ACHN (cell line): ENCODE results near the gene MSH5.
"Not testable (repeated sequence)": the region's sequence is repeated elsewhere in the genome, so short reads cannot be mapped to it uniquely, and the experiment has no call there.

Source experiments
- DNase-seq: peaks from one replicate; pipeline ENCODE4 v3.0.0-alpha.2; 2015
- in situ Hi-C: cut with HindIII; loops from 2 replicates; pipeline ENCODE4 v1.10.0; 2017; ENCODE audit warnings: low sequenced_read_pairs, low pct_ligation_motif_present, low pct_unique_long_range_greater_than_20kb

MSH5 gene

GRCh38 chr6:31739639-31740396 is at the start of gene MSH5:
Gene MSH5, plus strand, starts transcription at chr6:31740005. Its CDS starts 462 bp downstream, at chr6:31740467.
- DNase-seq = peak; percentile 99
- in situ Hi-C loops = no loop called here

GRCh38 chr6:31690231-31691077 is 49.4 kb upstream of the MSH5 start:
- DNase-seq = no peak
- in situ Hi-C loops = no loop called here

- DNase-seq = no peak
- in situ Hi-C loops = no loop called here
Measured at GRCh38 chr6:31691078-31691463, 48.7 kb upstream of the MSH5 start.

DNA sequence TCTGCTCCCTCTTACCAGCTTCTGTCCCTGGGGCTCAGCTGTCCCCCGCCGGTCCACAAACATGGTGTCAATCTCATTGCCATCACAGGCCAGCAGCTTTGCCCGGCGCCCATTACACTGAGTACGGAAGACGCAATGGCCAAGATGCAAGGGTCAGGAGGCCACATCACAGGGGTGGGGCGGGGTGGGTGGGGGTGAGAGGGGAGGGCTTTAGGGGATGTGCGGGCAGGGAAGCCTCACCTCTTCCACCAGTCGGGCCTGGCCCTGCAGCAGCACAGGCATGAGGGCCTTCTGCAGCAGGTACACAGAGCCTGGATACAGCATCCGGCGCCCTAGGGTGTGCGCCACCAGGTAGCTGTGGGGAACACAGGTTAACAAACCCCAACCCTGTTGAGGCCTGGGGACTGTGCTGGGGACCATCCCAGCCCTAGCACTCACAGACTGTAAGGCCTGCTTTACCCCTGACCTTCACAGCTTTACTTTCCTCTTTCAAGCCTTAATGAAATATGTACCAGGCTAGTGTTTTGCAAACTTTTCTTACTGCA is 48.2 kb upstream of the MSH5 start:
- no peak for DNase-seq
- in situ Hi-C loops = no loop called here

- no peak for DNase-seq
- in situ Hi-C loops = no loop called here
Measured at GRCh38 chr6:31692353-31692752, 47.5 kb upstream of the MSH5 start.

DNA sequence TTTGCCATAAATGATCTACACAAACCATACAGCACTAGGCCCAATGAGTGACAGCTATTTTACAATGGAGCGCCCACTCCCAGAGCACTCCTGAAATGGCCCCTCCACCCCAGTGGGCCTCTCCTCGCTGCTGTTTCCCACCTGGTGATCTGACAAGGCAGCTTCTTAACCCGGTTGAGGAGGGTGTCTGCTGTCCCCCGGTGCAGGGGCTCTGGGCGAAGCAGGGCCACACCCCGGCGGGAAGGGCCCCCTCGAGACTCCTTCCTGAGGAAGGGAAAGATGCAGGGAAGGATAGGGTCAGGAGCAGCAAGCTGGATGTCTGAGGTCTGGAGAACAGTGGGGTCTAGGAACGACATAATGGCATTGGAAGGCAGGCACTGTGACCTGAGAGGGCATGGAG is 46.9 kb upstream of the MSH5 start:
- DNase-seq = no peak
- in situ Hi-C loops = no loop called here

DNA sequence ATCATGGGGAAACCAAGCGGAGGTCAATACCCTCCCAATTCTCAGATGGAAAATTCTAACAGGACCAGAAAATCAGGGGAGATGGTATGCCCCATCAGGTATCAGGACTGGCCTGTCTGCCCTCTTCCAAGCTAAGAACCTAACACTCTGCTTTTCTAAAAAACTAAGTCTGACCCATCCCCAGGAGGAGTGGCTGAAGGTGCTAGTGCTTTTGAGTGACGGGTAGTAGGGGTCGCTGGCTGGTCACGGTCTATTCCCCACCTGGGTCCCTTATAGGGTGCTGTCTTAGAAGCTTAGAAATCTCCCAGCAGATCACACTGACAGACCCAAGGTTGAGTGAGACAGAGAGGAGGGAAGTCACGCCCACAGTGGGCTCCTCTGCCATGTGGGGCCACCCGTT is 46.3 kb upstream of the MSH5 start:
- DNase-seq = no peak
- in situ Hi-C loops = no loop called here

GRCh38 chr6:31697555-31697954 is 42.2 kb upstream of the MSH5 start:
- in situ Hi-C loops = no loop called here
- DNase-seq = no peak

DNA sequence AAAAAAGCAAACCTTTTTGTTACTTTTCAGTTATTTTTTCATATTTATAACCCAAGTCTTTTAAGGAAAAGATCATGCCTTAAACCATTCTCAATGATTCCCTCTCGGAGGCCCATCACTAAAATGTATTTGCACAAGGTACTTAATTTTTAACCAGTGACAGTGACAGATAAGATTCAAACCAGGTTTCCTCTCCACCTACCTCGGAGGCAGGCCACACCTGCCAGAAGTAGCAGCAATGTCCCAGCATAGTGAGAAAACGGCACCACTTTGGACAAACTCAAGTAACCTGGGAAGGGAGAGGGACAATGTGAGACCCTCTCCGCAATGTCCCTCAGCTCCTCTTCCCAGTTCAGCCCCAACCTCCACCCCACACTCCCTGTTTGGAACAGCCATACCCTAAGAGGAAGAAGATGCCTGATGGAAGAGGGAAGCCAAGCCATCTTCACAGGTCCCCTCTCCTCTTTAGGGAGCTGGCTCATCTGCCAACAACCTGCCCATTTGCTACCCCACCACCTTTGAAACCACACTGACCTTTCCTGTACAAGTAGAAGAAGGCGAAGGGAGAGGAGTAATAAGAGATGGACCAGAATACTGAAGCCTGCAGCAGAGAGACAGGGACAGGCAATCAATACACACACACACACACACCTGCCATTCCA is 38.9 kb upstream of the MSH5 start:
- DNase-seq = no peak
- in situ Hi-C loops = no loop called here

DNA sequence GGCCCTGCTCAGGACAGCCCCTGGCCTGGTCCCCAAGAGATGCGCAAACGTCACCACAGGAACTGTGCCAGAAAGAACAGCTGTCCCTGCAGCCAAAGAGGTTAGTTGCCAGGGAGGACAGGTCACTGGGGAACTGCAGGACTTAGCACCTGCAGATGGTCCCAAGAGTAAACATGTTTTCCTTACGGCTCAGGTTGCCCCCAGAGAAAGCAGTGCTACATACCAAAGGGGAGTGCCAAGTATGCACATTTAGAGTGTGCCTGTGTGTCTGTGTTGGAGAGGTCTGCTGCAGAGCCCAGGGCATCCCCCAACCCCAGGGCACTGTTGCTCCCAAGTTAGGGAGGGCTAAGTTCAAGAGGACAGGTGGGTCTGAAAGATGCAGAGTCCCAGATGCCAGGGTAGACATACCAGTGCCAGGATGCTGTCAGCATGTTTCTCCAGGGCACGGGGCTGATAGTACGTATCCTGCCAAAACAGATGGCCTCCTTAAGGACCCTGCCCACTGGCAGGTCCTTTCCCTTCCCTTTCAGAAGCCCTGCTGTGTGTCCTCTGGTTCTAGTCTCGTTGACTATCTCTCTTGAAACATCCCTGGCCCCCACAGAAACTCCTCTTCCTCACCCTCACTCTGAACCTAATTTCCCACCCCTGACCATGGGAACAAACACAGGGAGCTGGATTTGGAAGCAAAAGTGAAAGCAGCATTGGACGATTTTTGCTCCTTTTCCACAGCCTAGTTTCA is 38.0 kb upstream of the MSH5 start:
- peak; percentile 10 for DNase-seq
- in situ Hi-C loops = no loop called here

DNA sequence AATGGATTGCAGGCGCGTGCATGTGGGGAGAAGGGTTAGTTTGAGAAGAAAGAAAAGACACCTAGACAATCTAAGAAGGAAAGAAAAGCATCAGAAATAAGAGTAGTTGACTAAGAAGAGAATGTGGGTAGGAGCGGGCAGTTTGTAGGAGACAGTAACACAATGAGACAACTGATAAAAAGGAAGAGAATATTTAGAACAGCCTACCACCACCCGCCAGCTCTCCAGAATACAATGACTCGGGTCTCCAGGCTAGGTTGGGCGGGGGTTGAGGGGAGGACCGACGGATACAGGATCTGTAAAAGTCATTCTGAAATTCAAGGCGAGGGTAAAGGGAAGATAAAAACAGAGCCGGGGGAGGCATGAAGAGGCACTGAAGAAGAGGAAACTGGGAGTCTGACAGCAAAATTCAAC is 37.4 kb upstream of the MSH5 start:
- in situ Hi-C loops = no loop called here
- no peak for DNase-seq

GRCh38 chr6:31702819-31703716 is 36.7 kb upstream of the MSH5 start, which contains the start of gene ABHD16A:
Gene ABHD16A, minus strand, starts transcription at chr6:31703324. Its CDS starts 43 bp downstream, at chr6:31703281.
- DNase-seq = peak; percentile 97
- in situ Hi-C loops = no loop called here

GRCh38 chr6:31705931-31706330 is 33.9 kb upstream of the MSH5 start:
- DNase-seq = no peak
- in situ Hi-C loops = no loop called here

DNA sequence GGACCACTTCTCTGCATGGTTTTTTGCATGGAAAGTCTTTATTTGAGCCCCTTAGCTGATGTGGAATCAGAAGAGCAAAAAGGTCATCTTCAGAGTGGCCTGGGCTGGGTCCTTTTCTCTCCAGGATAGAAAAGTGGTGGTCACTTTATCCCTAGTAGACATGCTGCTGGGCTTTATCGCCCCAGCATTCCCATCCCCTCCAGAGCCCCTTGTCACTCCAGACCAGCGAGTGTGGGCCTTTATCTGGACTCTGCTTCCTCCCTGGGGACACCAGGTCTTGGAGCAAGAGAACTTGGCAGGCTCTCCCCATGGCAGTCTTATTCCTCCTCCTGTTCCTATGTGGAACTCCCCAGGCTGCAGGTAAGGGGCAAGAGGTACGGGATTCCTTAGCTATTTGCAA is 33.2 kb upstream of the MSH5 start, which contains the start of gene LY6G6F:
LY6G6F (plus strand) TSS at position 268 of the 400 bp plus-strand sequence; CDS start at position 309, 41 bp downstream.
- no peak for DNase-seq
- in situ Hi-C loops = no loop called here

GRCh38 chr6:31707701-31708100 is 32.1 kb upstream of the MSH5 start:
- in situ Hi-C loops = no loop called here
- no peak for DNase-seq

GRCh38 chr6:31708224-31708623 is 31.6 kb upstream of the MSH5 start:
- in situ Hi-C loops = no loop called here
- DNase-seq = no peak

- in situ Hi-C loops, DNase-seq: not testable (repeated sequence)
Measured at GRCh38 chr6:31709157-31709556, 30.6 kb upstream of the MSH5 start.
